NCI-H524 (cell line): ENCODE measurements around the gene CD52.
A peak's percentile ranks its signal among the peaks of the same experiment; 100 is the strongest.

Experiments
- DNase-seq, 2 experiments: peaks; one replicate each; lab custom pipeline; 2025; lab: John Stamatoyannopoulos, UW

The CD52 gene

DNA sequence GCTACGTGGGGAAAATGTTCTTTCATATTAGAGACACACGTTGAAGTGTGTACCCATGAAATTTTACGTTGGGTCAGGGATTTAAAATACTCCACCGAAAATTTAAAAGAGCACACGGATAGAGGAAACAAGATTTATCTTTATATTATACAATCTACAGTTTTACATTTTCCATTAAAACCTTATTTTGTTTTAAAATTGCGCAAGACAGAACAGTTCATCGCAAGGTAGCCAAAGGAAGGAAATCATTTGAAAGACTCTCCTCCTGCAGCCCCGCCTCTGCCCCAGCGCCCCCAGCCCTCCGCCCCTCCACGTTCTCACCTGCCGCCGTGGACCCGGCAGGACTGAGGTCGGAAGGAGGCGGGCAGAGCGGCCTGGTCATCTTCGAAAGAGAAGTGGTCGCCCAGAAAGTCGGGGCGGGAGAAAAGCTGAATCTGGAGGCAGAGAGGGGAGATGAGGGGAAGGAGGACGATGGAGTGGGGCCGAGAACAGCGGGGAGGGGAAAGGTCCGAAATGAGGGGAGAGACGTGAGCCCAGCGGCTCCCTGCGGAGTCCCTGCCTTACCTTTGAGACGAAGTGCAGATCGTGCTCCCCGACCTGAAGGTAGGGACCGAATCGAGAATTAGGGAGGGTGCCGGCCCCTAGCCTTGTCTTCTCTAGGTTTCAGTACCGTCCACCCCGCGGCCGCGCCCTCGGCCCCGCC, 18.2 kb downstream of the CD52 start:
- peak in 1 of 2 experiments; percentile 45 for DNase-seq

GRCh38 chr1:26336477-26337205, 18.9 kb downstream of the CD52 start:
- DNase-seq, result peak in 1 of 2 experiments; percentile 45

- DNase-seq, result no peak
Observed at GRCh38 chr1:26337206-26337535, 19.4 kb downstream of the CD52 start.

- DNase-seq, result no peak
Observed at GRCh38 chr1:26337625-26338024, 19.9 kb downstream of the CD52 start.

DNA sequence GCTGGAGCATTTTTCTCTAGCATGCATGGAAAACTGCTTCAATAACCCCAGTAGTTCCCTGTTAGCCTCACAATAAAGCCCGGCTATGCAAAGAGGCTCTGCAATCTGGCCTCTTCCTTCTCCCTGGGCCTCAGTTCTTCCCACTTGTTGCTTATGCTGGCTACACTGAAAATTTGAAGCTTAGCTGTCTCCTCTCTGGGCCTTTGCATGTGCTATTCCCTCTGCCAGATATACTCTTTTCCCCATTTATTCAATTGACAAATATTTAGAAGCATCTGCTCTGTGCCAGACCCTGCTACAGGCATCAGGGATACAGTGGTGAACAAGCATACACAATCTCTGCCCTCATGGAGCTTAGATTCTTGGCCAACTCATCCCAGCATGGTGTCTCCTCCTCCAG, 20.9 kb downstream of the CD52 start:
- no peak for DNase-seq

GRCh38 chr1:26340047-26340481, 22.3 kb downstream of the CD52 start:
- no peak for DNase-seq

- DNase-seq, result no peak
Observed at GRCh38 chr1:26344147-26344920, 26.6 kb downstream of the CD52 start.

- no peak for DNase-seq
Observed at GRCh38 chr1:26345718-26346117, 28.0 kb downstream of the CD52 start.

GRCh38 chr1:26346274-26347033, 28.7 kb downstream of the CD52 start:
- no peak for DNase-seq

DNA sequence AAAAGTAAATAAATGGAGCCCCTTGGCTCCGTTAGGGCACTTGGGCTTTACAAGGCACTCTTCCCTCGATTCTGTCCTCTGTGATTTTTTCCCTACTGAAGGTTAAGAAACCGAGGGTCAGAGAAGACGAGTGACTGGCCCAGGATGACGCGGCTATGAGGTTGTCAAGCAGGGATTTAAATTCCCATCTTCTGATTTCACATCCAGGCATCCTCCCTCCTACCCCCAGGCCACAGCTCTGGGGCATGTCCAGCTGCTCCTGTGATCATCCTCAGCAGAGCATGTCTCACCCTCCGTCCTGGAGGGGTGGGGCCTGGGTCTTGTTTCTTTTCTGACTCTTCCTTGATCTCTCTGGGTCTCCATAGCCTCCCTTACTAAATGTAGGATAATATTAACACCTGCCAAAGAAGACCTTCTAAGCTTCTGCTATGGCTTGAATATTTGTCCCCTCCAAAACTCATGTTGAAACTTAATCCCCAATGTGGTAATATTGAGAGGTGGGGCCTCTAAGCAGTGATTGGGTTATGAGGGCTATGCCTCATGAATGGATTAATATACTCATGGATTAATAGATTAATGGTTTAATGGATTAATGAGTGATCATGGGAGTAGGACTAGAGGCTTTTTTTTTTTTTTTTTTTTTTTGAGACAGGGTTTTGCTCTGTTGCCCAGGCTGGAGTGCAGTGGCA, 31.6 kb downstream of the CD52 start:
- DNase-seq, result no peak

DNA sequence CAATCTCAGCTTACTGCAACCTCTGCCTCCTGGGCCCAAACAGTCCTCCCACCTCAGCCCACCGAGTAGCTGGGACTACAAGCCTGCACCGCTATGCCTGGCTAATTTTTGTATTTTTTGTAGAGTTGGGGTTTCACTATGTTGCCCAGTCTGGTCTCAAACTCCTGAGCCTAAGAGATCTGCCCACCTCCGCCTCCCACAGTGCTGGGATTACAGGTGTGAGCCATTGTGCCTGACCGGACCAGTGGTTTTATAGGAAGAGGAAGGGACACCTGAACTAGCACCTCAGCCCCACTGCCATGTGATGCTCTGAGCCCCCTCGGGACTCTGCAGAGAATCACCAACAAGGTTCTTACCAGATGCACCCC, 32.1 kb downstream of the CD52 start:
- no peak for DNase-seq

DNA sequence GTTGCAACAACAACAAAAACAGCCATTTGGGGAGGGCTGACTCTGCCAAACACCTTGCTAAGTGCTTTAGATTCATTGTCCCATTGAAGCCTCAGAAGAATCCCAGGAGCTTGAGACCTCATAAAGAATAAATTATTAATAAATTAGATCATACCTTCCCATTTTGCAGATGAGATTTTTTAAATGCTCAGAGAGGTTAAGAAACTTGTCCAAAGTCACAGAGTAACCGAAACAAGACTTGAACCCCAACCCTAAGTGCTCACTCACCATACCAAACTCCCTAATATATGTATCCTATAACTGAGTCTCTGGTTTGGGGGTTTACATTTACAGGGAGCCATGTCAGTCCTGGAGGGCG, 32.6 kb downstream of the CD52 start:
- no peak for DNase-seq

DNA sequence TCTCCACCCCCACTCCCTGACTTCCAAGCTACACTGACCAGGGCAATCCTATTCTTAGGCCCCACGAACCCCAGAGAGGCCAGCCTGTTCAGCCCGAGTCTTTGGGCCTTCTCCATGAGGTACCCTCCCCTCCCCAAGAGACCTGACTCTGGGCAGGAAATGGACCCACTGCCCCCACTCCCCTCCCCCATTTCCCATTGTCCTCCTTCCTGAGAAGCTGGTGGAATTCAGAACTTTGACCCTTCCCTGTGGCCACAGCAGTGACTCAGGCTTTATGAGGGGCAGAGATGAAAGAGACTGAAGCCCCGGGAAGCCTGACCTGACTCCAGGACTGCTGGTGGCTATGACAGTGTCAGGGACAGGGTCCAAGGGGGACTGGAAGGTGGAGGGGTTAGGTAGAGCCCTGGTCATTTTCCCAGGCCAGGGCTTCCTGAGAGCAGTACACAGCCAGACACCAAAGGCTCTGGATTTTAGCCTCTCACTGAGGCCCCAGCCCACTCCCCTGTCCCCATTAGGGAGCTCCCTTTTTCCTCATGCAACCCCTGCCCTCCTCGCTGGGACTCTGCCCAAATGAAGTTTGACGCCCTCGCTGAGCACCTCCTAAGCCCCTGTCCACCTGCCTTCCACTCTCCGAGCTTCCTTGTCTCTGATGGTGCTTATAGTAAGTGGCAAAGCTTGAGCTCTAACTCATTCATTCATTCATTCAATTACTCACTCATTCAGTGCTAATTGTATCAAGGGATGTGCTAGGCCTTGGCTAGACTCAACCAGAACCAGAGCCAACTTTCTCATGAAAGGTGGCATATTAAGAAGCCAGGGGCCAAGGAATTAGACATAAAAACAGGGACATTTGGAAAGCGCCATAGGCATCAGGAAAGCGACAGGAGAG, 33.2 kb downstream of the CD52 start:
- DNase-seq, result no peak

DNA sequence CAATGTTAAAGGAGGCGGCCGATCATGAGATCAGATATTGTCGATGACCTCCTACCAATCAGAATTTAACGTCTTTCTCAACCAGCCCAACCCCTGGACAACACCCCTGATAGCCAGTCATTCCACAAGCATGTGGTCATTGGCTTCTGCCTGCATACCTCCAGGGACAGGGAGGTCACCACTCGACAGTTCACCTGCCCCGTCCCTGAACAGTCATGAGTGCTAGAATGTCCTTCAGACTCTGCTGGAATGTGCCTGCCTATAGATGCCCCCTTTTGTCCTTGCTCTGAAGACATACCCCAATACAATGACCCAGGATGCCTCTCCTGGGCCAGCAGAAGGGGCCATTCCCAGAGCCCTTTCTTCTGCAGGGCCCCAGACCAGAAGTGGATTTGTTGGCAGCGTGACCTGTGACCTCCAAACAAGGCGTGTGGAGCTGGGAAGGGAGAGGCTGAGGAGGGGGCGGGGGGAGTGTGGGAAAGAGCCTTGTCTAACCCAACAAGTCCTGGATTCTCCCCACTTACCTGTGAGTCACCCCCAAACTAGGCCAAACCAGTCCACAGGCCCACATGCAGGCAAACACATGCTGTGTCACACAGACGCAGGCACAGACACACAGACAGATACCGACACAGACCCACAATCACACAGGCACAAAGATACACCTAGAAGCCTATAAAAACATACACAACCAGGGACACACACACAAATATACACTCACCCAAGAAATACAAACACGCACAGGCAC, 34.0 kb downstream of the CD52 start:
- DNase-seq, result no peak

DNA sequence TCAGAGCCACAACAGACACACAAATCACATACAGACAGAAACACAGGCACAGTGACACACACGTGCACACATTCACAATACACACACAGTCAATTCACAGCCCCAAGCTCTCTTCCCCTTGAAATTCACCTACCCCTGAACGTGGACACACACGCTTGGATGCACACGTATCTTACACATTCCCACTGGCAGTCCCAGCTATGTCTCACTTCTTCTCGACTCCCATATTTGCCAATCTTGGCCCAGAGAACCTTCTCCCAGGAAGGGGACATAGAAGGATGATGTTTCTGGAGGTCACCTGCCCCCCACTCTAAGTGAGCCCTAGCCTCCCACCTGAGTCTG, 34.6 kb downstream of the CD52 start:
- DNase-seq, result no peak

DNA sequence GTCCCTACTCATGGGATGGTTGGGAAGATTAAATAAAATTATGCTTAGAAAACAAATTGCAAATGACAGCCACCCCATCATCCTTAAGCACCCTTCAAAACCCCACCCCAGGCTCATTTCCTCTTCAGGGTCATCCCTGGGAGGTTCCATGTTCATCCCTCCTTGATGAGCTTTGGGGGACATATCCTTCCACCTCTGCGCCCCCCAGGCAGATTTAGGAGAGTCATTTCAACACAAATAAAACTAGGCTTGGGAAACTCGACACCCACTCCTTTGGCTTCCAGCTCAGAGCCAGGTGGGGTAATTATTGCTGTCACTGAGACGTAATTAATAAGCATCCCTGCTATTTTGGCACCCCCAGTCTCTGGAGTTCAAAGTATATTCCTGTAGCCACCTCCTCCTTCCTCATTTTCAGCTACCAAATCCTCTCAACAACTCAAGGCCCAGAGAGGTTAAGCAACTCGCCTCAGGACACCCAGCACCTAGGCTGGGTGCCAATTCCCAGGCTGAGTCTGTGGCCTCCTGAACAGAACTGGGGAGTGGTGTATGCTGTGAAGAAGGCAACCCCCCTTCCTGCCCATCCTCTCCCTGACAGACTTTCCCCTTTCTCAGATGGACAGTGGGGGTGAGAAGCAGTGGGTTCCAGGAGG, 35.6 kb downstream of the CD52 start:
- peak in 1 of 2 experiments; percentile 13 for DNase-seq

- no peak for DNase-seq
Observed at GRCh38 chr1:26353976-26354820, 36.4 kb downstream of the CD52 start, which contains the start of gene CRYBG2. Gene CRYBG2 (minus strand): TSS chr1:26354130. CDS start chr1:26346657, 7,473 bp downstream.

- DNase-seq, result no peak
Observed at GRCh38 chr1:26354972-26355371, 37.2 kb downstream of the CD52 start.

DNA sequence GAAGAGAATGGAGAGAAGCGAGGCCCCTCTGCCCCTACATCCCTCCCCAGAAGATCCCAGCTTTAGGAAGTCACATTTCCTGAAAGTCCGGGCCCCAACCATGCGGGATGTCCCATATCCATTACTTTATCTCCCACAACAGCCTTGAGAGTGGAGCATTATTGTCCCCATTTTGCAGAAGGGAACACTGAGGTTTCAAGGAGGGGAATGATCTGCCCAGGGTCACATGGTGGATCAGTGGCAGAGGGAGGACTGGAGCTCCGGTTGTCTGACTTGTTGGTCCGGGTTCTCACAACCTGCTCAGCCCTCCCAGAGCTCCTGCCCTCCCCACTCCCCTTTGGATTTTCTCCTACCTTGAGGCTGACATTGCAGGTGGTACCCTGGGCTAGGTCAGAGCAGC, 38.3 kb downstream of the CD52 start:
- DNase-seq, result no peak
